Adipose tissue (tissue), 3 donors: ENCODE measurements around the gene ANAPC2. TPM values are rescaled to one million over a fixed set of nuclear protein-coding genes. Genes with fewer than 3 reads are reported as not detected.

ENCODE experiments used
- H3K27ac ChIP-seq: one replicate; pipeline ENCODE4 v1.5.1; 2013; ENCODE audit warnings: low read depth, low read length
- WGBS, 3 donors: extraction: QIAGEN DNeasy Blood & Tissue Kit; methylation state at CpG; one replicate each; pipeline ENCODE4 v1.1.7; 2013; 5-methylcytosine and 5-hydroxymethylcytosine counted together
- polyA plus RNA-seq, 3 donors: library from polyadenylated mRNA; stranded (reverse); fragments of 200-250 nt; gene quantifications; one replicate each; pipeline ENCODE4 v1.2.3, GENCODE V29; 2013
- donor health status: healthy with polysubstance abuse.
- donor health status: Bipolar disorder and iron deficiency.
- donor health status: healthy.

The ANAPC2 gene
- polyA plus RNA-seq, 3 donors: 27.5 to 39.9 (median 38.6) TPM

GRCh38 chr9:137127301-137128157 is 60.8 kb downstream of the ANAPC2 start:
- 6 to 22% (median 18%) methylated on average over 24 of the region's 24 CpGs for WGBS, 3 donors
- peak overlapping the region; percentile 58 for H3K27ac ChIP-seq

- H3K27ac ChIP-seq: no peak overlapping the region
- 17 to 28% (median 28%) methylated on average over 3 of the region's 3 CpGs for WGBS, 3 donors
These were observed 61.6 kb downstream of the ANAPC2 start for GRCh38 chr9:137126786-137127185.

Other genes starting within 250 kb of the ANAPC2 start
- gene FBXW5, start 243.8 kb downstream of the ANAPC2 start, polyA plus RNA-seq: 100 to 1,000 TPM; 102 to 173 (median 139) TPM
- gene C8G, start 243.3 kb downstream of the ANAPC2 start, polyA plus RNA-seq: 1 to 10 TPM in 1 of 3 donors, under 1 TPM in 1, not detected in 1; 0.85 to 1.1 TPM
- gene LCN12, start 236.3 kb downstream of the ANAPC2 start, polyA plus RNA-seq: 1 to 10 TPM in 1 of 3 donors, under 1 TPM in 1, not detected in 1; 0.67 to 1.4 TPM
- 100 to 1,000 TPM in 1 of 3 donors, 10 to 100 TPM in 2; 22.4 to 185 (median 74.9) TPM for gene PTGDS, start 211.1 kb downstream of the ANAPC2 start, polyA plus RNA-seq
- gene LCNL1, start 205.6 kb downstream of the ANAPC2 start, polyA plus RNA-seq: under 1 TPM in 2 of 3 donors, not detected in 1; 0.10 to 0.45 TPM
- gene PAXX, start 196.1 kb downstream of the ANAPC2 start, polyA plus RNA-seq: 10 to 100 TPM; 34.1 to 51.5 (median 49.1) TPM
- gene CLIC3, start 192.0 kb downstream of the ANAPC2 start, polyA plus RNA-seq: 1 to 10 TPM in 2 of 3 donors, under 1 TPM in 1; 0.33 to 3.0 (median 3.0) TPM
- gene ABCA2, start 160.3 kb downstream of the ANAPC2 start, polyA plus RNA-seq: 10 to 100 TPM; 15.8 to 42.9 (median 33.1) TPM
- gene FUT7, start 156.5 kb downstream of the ANAPC2 start, polyA plus RNA-seq: 1 to 10 TPM in 2 of 3 donors, under 1 TPM in 1; 0.10 to 1.5 (median 1.1) TPM
- gene NPDC1, start 142.4 kb downstream of the ANAPC2 start, polyA plus RNA-seq: 100 to 1,000 TPM in 2 of 3 donors, 10 to 100 TPM in 1; 45.3 to 213 (median 113) TPM
- 1 to 10 TPM in 2 of 3 donors, under 1 TPM in 1; 0.61 to 1.6 (median 1.3) TPM for gene ENTPD2, start 134.5 kb downstream of the ANAPC2 start, polyA plus RNA-seq
- gene SAPCD2, start 118.0 kb downstream of the ANAPC2 start, polyA plus RNA-seq: under 1 TPM; 0.11 to 0.34 (median 0.18) TPM
- gene UAP1L1, start 111.0 kb downstream of the ANAPC2 start, polyA plus RNA-seq: 1 to 10 TPM; 3.8 to 9.0 (median 6.0) TPM
- 10 to 100 TPM; 25.8 to 41.6 (median 31.2) TPM for gene MAN1B1, start 101.6 kb downstream of the ANAPC2 start, polyA plus RNA-seq
- 100 to 1,000 TPM; 132 to 152 (median 140) TPM for gene DPP7, start 73.8 kb downstream of the ANAPC2 start, polyA plus RNA-seq
- under 1 TPM in 1 of 3 donors, not detected in 2; 0.26 TPM for gene GRIN1, start 49.4 kb downstream of the ANAPC2 start, polyA plus RNA-seq
- under 1 TPM in 2 of 3 donors, not detected in 1; 0.40 to 0.47 TPM for gene LRRC26, start 18.5 kb downstream of the ANAPC2 start, polyA plus RNA-seq
- not detected for gene TMEM210, start 16.5 kb downstream of the ANAPC2 start, polyA plus RNA-seq
- 100 to 1,000 TPM in 1 of 3 donors, 10 to 100 TPM in 2; 70.9 to 103 (median 98.2) TPM for gene SSNA1, start 116 bp upstream of the ANAPC2 start, polyA plus RNA-seq
- gene TPRN, start 12.2 kb upstream of the ANAPC2 start, polyA plus RNA-seq: 10 to 100 TPM in 1 of 3 donors, 1 to 10 TPM in 2; 4.3 to 67.8 (median 4.5) TPM
- gene TMEM203, start 17.1 kb upstream of the ANAPC2 start, polyA plus RNA-seq: 10 to 100 TPM; 16.8 to 23.5 (median 22.8) TPM
- gene NDOR1, start 17.1 kb upstream of the ANAPC2 start, polyA plus RNA-seq: 1 to 10 TPM; 4.9 to 8.4 (median 8.2) TPM
- gene RNF208, start 33.7 kb upstream of the ANAPC2 start, polyA plus RNA-seq: 1 to 10 TPM; 2.8 to 4.0 (median 3.5) TPM
- under 1 TPM in 2 of 3 donors, not detected in 1; 0.20 to 0.88 TPM for gene CYSRT1, start 36.6 kb upstream of the ANAPC2 start, polyA plus RNA-seq
- under 1 TPM in 1 of 3 donors, not detected in 2; 0.18 TPM for gene RNF224, start 38.9 kb upstream of the ANAPC2 start, polyA plus RNA-seq
- gene SLC34A3, start 42.3 kb upstream of the ANAPC2 start, polyA plus RNA-seq: under 1 TPM in 2 of 3 donors, not detected in 1; 0.04 to 0.06 TPM
- 100 to 1,000 TPM in 2 of 3 donors, 10 to 100 TPM in 1; 88.8 to 317 (median 145) TPM for gene TUBB4B, start 52.7 kb upstream of the ANAPC2 start, polyA plus RNA-seq
- gene STPG3, start 62.7 kb upstream of the ANAPC2 start, polyA plus RNA-seq: under 1 TPM in 1 of 3 donors, not detected in 2; 0.16 TPM
- gene NELFB, start 66.8 kb upstream of the ANAPC2 start, polyA plus RNA-seq: 10 to 100 TPM; 36.1 to 38.9 (median 37.9) TPM
- gene TOR4A, start 89.2 kb upstream of the ANAPC2 start, polyA plus RNA-seq: 1 to 10 TPM; 2.1 to 5.8 (median 5.5) TPM
- 1 to 10 TPM; 2.3 to 5.9 (median 3.8) TPM for gene NRARP, start 113.7 kb upstream of the ANAPC2 start, polyA plus RNA-seq
- 10 to 100 TPM in 2 of 3 donors, 1 to 10 TPM in 1; 7.6 to 38.5 (median 14.0) TPM for gene EXD3, start 234.6 kb upstream of the ANAPC2 start, polyA plus RNA-seq
- 1 to 10 TPM; 2.0 to 6.8 (median 3.1) TPM for gene NOXA1, start 234.8 kb upstream of the ANAPC2 start, polyA plus RNA-seq